ENCODE measurements around the gene ATP13A5.

- TF ChIP-seq POLR2A (IDR thresholded peaks at IDR 0.05): no peak
- no peak for TF ChIP-seq CTCF (IDR thresholded peaks at IDR 0.05)
These were observed 40.2 kb upstream of the ATP13A5 start for GRCh38 chr3:193418576-193419373.
